ENCODE data around the gene GNAI3.
A peak's percentile ranks its signal among the peaks of the same experiment; 100 is the strongest.

Gene GNAI3

DNA sequence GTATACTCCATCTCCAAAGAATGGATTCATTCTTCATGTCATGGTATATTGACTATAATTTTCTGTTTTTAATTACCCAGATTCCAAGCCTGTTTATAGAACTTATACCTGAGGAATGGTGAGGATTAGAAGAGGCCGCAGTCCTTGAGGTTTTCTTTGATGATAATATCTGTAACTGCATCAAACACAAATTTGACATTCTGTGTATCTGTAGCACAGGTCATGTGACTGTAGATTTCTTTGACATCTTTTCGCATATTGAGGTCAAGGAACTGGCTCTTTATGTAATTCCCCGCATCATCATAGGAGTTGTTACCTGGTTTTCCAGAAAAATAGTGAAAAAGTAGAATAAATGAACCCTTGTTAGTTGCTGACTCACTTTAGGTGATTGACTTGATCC lies 54.8 kb downstream of the GNAI3 start:
- DNase-seq = no peak

DNA sequence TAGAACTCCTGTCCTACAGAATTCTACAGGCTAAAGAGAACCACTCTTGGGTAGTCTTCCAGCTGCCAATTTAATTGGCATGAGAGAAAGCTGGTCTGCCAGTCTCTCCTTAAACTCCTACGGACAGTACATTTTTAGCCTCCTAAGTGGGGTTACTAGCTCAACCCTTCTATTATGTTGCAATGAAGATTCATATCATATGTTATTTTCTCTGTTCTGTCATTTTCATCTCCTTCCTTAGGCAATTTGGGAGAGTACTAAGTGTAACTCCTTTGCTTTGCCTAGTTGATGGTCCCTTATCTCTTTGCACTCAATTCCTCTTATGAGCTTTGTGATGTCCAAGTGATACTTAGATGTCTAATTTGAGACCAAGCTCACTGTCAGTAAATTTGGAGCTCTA lies 57.0 kb downstream of the GNAI3 start:
- no peak for DNase-seq

DNA sequence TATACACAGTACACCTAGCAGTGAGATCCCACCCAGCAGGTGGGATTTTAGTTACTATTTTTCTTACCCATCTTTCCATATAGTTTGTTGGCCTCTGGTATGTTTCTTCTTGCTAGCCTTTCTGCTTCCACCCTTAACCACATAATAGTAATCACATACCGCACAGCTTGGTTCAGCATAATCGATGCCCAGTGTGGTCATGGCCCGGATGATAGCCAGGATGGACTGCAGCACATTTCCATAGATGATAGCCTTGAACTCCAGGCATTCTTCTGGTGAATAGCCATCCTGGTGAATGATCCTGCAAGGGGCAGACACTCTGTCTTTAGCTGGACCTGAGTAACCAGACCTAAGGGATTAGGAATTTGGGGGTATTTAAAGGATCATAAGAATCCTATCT lies 61.5 kb downstream of the GNAI3 start:
- DNase-seq = no peak

DNA sequence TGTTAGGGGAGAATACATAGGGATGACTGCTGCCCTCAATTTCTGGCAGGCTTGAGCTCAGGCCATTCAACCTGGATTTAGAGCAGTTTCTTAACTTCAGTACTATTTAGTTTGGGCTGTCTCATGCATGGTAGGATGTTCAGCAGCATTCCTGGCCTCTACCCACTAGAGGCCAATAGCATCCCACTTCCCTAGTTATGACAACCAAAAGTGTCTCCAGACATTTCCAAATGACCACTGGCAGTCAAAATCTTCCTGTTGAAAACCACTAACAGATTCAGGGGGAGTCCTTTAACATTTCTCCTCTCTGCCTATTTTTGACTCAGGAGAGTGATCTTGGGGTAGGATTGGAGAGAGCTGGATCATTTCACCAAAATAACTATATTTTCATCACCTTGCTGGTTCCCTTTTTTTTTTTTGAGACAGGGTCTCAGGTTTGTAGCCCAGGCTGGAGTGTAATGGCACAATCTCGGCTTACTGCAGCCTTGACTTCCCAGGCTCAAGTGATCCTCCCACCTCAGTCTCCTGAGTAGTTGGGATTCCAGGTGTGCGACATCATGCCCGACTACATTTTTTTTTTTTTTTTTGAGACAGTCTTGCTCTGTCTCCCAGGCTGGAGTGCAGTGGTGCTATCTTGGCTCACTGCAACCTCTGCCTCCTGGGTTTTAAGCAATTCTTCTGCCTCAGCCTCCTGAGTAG lies 62.3 kb downstream of the GNAI3 start:
- no peak for DNase-seq

DNA sequence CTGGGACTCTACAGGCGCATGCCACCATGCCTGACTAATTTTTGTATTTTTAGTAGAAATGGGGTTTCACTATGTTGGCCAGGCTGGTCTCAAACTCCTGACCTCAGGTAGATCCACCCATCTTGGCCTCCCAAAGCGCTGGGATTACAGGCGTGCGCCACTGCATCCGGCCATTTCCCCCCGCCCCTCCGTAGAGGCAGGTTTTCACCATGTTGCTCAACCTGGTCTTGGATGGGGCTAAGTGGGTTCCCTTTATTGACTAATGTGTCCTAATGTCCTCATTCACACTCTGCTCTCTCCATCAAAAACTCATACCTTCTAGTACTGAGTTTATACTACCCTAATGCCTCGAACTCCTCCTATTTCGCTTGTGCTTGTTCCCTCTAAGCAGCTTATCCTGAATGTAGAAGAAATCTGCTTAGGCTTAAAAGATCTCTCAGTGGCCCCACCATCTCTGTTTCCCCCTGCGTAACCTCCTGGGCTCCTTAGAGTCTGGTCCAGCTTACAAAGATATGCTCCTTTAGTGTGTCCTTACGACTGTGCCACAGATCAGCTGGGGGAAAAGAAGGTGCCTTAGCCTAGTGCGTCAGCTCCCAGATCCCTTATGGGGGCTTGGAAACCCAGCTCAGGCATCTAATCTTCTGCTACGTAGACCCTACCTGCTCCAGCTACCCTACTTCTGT lies 63.0 kb downstream of the GNAI3 start:
- DNase-seq = no peak

DNA sequence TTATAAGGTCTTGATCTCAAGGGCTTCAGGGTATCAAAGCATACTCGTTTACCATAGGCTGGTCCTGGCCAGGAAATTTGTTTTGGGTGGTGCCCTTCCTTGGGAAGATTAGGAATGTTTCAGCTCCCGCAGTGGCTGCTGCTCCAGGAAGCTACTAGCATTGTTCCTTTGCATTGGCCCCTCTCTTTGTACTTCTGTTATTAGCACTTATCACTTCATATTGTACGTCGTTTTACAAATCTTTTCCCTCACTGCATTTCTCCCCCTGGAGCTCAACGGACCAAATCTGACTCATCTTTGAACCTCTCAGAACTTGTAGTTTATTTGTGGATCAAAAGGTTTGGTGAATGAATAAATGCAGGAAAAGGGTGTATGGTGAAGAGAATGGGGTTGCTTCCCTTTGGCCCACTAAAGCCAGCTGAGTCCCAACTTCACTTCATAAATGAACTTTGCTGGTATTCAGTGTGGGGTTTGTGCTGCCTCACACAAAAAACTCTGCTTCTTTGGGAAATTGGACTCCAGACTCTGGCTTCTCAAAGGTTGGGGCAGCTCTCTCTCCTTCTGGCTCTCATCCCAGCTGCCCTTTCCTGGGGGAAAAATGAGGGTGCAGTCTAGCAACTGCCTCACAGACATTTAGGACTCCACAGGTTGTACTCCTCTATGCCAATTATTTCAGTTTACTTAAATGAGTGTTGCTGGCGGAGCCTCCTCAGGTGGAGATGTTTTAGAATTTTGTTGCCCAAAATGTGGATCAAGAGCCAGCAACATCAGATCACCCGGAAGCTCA lies 65.1 kb downstream of the GNAI3 start:
- DNase-seq = no peak

DNA sequence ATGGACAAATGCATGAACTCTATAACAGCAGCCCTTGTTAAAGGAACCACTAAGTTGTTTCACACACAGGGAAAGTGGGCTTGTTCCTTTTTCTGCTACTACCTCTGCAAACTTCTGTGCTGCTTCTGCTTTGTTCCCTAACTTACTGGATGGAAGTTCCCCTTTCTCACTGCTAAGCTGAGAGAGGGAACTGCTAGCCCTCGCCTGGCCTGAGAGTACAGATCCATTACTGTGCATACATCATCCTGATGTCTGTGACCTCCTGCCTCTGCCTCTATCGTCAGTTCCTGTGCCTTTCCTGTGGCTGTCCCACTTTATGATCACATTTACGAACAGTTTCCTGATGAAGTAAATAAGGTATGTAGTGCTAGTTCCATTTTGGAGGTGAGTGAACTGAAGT lies 67.5 kb downstream of the GNAI3 start:
- DNase-seq = no peak

DNA sequence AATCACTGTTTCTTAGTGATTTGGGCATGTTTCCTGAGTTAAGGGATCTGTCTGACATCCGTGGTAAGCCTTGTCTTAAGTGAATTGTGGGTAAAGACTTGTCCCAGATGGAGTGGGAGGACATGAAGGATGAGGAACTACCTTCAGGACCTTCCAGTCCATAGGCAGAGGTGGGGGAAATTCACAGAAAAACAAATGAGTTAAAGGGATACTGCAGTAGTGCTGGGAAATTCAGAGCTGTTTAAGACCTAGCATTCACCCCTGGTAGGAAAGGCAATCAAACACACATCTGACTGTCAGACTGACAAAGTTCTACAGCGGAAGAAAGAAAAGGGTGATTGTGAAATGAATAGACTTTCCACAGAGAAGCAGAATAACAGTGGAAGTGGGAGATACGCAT lies 68.0 kb downstream of the GNAI3 start:
- DNase-seq = no peak

DNA sequence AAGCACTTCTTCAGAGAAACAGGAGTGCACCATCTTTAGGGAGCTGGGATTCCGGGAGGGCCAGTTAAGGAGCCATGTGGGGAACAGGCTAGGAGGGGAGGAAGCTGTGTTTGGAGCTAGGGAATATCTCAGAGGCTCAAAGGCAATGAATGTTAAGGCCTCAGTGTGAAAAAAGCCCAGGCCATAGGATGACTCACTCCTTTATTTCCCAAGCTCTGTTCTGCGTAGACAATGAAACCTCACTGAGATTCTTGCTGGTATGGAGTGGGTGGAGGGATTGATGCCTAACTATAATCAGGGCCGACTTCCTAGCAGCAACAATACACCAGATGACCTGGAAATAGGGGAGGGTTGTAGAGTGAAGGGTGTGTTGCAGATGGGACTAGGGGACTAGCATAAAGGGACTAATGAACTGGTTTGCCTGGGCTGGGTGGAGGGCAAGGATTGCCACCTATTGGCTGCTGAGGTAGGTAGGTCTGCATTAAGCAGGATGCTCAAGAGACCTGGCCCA lies 68.9 kb downstream of the GNAI3 start:
- DNase-seq = peak; percentile 87

DNA sequence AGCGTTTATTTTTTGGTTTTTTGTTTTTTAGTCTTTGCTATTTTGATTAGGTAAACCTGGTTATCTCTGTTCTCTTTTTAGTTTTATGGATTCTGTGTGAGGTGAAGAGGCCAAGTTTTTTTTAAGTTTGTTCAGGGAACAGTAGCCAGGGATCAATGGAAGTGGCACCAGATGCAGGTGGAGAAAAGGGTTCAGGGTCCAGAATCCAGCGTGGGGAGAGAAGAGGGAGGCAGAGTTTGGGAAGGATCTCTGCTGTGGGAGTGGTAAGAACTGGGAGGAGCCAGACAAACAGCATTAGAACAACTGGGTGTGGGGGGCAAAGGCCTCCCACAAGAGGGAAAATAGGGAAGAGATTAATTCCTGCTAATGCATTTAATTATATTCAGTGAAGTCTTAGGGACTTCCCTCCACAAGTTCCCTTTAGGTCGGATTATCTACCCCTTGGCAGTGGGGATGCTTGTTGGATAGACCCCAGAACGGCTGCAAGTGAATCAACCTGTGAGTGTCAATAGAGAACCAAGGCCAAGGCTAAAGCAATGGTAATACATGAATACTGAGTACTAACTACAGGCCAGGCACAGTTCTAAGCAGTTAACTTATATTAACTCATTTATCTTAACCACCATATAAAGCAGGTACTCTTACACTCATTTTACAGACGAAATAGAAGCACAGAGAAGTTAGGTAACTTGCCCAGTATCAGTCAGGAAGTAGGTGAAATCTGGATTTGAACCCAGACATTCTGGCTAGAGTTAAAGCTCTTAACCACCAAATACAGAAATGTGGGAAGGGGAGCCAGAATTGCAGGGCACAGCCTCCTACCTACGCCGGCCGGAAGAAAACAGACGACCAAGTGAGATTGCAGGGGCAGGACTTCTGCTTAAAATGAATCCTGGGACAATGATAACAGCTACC lies 70.5 kb downstream of the GNAI3 start:
- no peak for DNase-seq

DNA sequence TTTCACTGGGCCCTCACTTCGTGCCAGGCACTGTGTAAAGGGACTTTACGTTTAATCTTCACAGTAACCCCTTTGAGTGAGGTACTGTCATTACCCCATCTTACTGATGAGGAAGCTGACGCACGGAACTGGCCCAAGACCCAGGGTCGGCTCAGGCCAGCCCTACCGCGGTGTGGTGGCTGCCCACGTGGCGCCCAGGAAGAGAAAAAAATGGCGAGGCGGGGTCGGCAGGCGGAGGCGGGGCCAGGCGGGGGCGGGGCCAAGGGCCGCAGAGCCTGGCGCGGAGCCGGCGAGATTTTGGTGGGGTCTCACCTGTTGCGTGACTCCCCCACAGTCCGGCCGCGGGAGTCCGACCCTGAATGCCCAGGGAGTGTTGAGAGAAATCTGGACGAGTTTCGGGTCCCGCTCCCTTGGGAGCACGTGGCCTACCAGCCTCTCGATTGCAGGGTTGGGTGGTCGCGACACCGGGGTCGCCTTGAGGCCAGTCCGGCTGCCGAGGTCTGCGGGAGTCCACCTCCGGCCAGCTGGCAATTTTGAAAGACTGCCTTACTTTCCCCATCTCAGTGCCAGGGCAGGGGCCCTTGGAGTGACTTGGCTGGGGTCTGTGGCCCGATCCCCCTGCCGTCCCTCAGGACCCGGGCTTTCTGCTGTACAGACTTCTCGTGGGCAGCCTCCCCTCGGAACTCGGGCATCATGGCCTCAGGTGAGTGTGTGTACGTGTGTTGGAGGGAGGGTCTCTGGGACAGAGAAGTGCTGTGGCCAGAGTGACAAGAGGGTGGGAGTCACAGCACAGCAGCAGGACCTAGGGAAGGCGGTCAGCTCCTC lies 71.4 kb downstream of the GNAI3 start, which contains the start of the genes AMPD2 and GNAT2:
Gene AMPD2, plus strand, starts transcription at position 262 of the 825 bp plus-strand sequence. CDS start 1,339 bp downstream, outside the sequence.
Gene GNAT2, minus strand, starts transcription at position 41 of the 825 bp plus-strand sequence. CDS start 6,746 bp downstream, outside the sequence.
- peak; percentile 88 for DNase-seq

DNA sequence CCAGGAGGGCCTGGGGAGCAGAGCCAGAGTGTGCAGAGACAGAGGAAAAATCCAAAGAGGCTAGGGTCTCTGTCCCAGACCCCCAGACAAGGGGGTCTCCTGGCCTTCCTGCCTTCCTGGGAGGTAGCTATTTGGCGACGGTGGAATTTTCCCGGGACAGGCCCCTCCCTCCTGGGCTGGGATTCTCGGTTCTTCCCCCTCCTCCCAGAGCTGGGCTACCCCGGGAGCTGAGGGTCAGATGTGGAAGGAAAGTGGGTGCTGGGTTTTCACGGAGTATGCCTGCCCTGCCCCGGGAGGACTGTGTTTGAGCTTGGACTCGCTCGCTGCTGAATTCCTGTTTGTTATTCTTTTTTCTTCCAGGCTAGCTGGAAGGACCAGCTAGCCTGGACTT lies 72.0 kb downstream of the GNAI3 start:
- DNase-seq = peak; percentile 53

DNA sequence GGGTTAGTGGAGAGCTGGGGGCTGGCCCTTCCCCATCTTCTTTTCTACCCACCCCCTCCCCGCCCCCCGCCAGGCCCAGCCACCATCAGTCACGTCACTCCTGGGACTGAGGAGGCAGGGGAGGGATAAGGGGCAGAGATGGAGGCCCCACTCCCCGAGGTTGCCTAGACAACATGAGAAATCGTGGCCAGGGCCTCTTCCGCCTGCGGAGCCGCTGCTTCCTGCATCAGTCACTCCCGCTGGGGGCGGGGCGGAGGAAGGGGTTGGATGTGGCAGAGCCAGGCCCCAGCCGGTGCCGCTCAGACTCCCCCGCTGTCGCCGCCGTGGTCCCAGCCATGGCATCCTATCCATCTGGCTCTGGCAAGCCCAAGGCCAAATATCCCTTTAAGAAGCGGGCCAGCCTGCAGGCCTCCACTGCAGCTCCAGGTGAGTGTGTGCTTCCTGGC lies 72.4 kb downstream of the GNAI3 start:
- peak; percentile 93 for DNase-seq

DNA sequence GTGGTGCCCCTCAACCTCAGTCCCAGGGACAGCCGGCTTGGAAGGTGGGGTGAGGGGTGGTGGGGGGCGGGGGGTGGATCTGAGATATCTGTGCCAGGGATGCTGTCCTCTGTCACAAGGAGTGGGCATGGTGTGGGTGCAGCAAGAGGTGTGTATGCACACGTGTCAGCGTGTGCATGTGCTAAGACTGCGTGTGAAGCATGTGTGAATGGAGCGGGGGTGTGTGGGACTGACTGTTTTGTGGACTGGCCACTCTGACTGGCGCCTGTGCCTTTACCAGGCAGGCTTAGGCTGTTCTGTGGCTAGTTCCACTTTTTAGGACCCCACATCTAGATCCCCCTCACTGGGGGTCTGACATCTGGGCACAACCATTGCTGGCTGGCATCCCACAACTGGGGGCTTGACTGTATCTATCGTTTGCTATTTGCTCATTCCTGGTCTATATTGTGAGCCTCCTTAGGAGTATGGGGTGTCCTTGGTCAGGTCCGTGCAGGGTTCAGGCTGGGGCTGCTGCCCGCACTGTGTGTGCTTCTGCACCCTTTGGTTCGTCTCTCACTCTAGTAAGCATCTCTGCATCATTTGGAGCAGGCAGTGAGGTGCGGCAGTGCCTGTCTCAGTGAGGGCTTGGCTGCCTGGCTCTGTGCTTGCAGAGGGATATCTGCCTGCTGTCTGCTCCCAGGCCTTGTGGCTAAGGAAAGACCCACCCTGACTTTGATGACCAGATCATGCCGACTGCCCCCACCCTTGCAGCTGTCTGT lies 73.1 kb downstream of the GNAI3 start:
- DNase-seq = no peak

DNA sequence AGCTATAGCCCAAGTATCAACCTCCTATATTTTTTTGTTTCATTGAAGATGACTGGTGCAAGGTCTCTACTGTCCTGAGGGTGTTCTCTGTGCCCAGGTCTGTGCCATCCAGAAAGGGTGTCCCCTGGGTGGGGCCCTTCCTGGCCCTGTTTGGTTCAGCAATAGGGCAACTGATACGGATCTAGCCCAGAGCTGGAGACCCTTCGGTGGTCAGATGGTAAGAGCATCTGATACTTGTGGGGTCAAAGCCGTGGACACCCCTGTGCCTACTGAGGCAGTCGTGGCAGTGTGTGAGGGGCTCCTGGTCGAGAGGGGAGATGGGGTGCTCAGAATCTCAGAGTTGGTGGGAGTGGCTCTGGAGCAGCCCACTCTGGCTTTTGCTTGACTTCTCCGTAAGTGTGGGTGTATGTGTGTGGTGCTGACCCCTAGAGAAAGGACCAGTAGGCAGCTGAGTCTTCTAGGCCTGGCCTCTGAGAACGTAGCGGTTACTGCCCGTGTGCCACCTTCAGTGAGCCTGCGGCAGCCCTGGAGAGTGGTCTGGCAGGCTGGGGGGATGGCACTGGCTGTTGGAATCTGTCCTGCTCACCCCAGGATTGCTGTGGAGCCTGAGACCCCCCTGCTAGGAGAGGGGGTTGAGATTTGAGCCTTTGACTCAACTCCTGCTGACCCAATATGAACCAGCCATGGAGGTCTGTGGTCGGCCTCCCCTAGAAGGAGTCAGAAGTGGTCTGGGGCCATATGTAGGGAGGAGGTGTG lies 73.9 kb downstream of the GNAI3 start:
- DNase-seq = no peak

DNA sequence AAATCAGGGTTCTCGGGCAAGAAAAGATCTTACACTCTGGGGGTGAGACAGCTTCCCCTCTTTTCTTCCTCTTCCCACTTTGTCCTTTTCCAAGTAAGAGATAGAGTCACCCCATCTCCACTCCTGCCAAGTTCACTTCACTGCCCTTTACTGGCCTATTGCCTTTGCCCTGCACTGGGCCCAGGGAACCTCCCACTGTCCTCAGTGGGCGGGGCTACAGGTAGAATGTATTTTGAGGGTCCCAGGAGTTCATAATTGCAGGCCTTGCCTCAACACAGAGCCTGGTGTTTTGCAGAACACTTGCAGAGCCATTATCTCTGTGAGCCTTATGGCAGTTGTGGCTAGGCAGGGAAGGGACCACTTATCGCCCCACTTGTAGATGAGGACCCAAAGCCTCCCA lies 74.5 kb downstream of the GNAI3 start:
- DNase-seq = no peak

DNA sequence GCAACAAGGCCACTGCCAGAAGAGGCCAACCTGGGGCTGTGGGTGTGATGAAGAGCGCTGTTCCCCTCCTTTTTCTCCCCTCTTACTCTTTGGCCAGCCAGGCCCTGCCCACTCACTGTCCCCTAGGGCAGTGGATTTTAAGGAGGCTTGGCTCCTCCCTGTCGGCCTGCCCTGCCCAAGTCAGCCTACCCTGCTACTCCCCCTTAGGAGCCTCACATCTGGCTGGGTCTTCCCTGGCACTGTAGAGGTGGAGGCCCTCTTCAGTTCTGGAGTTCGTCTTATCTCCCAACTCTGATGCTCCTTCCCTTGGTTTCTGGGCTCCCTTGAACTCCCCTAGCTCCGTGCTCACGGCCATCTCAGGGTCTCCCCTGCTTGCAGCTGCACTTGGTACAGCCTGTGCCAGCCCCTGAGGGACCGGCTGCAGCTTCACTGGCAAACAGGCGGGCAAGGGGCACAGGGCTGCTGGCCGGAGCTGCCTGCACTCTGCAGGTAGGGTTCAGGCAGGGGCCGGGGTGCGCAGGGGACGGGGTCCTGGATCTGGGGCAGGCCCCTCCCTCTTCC lies 75.3 kb downstream of the GNAI3 start:
- no peak for DNase-seq

DNA sequence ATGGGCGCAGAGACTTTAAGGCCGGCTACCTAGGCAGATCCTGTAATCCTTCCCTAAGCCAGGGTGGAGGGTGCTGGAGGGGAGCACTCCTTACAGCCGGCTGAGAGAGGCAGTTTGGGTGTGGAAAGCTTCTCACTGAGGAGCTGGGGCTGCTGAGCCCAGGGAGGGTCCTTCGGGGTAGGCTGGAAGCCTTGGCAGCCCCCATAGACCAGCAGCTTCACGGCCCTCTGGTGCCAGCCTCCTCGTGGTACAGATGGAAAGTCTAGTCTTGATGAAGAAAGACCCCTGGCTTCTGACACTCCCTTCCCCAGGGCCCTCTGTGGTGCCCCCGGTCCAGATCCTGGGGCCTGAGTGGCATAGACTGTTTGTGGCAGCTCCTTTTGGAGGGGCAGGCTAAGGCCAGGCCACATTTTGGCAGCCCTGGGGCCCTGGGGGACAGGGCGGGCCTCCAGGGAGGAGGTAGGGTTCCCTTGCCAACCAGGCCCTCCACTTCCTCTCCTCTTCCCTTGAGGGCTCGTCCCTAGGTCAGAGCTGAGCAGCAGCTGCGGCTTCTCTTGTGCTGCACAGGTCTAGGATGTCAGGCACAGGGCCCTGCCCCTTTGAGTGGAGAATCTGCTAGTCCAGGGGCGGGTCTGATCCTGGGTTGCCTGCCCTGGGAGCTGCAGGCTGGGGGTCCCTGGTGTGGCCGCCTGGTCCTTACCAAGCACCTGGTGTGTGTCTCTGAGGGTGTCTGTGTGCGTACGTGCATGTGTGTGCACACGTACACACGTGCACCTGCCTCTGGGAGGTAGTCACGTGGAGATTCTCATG lies 76.0 kb downstream of the GNAI3 start:
- no peak for DNase-seq

DNA sequence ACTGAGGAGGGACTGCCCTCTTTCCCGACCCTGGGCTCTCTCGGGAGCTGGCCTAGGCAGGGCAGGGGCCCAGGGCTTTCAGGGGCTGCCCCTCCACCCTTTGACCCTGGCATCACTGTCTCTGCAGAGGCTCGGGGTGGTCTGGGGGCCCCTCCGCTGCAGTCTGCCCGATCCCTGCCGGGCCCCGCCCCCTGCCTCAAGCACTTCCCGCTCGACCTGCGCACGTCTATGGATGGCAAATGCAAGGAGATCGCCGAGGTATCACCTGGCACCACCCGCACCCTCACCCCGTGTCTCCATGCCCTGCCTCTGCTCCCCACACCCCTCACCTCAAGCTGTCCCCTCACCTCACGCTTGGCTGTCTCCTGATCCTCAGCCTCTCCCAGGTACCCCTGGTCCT lies 76.8 kb downstream of the GNAI3 start:
- no peak for DNase-seq

Data from HCEC 1CT (cell line).